Measurements from ENCODE around the gene FAM83F.

DNA sequence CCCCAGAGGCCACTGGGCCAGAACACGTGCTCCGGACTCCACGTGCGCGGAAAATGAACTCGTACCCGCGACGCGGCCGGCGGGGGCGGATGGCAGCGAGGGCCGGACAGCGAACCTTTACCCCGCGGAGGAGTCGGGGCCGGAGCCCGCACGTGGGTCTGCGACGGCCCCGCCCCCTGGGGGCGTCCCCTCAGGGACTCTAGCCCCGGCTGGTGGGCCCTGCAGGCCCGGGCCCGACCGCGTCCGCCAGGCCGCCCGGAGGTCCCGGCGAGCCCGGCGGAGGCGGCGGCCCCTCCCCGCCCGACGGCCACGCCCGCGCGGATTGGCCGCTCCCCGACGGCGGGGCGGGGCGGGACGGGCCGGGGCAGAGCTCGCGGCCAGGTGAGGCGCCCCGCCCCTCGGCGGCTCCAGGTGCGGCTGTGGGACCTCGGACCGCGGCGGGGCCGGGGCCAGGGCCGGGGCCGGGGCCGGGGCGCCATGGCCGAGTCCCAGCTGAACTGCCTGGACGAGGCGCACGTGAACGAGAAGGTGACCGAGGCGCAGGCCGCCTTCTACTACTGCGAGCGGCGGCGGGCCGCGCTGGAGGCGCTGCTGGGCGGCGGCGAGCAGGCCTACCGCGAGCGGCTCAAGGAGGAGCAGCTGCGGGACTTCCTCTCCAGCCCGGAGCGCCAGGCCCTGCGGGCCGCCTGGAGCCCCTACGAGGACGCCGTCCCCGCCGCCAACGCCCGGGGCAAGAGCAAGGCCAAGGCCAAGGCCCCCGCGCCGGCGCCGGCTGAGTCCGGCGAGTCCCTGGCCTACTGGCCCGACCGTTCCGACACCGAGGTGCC lies at the start of gene FAM83F:
- TF ChIP-seq, protein P1, sequence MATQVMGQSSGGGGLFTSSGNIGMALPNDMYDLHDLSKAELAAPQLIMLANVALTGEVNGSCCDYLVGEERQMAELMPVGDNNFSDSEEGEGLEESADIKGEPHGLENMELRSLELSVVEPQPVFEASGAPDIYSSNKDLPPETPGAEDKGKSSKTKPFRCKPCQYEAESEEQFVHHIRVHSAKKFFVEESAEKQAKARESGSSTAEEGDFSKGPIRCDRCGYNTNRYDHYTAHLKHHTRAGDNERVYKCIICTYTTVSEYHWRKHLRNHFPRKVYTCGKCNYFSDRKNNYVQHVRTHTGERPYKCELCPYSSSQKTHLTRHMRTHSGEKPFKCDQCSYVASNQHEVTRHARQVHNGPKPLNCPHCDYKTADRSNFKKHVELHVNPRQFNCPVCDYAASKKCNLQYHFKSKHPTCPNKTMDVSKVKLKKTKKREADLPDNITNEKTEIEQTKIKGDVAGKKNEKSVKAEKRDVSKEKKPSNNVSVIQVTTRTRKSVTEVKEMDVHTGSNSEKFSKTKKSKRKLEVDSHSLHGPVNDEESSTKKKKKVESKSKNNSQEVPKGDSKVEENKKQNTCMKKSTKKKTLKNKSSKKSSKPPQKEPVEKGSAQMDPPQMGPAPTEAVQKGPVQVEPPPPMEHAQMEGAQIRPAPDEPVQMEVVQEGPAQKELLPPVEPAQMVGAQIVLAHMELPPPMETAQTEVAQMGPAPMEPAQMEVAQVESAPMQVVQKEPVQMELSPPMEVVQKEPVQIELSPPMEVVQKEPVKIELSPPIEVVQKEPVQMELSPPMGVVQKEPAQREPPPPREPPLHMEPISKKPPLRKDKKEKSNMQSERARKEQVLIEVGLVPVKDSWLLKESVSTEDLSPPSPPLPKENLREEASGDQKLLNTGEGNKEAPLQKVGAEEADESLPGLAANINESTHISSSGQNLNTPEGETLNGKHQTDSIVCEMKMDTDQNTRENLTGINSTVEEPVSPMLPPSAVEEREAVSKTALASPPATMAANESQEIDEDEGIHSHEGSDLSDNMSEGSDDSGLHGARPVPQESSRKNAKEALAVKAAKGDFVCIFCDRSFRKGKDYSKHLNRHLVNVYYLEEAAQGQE (IDR thresholded peaks at IDR 0.05; ENCODE audit: insufficient read depth in 1 of 2, low read depth in 2 of 2, low read length in 2 of 2), result no peak
- no peak for TF ChIP-seq TAF1 (IDR thresholded peaks at IDR 0.05; ENCODE audit: borderline replicate concordance, insufficient read depth, low read length)
- TF ChIP-seq POLR2AphosphoS5 (IDR thresholded peaks at IDR 0.05; ENCODE audit: low read depth, low read length), result no peak

All from PFSK-1 (cell line).